Lung microvascular endothelial cell (primary cell): ENCODE measurements around the gene ZNF668. TPM values are rescaled to one million over a fixed set of nuclear protein-coding genes. Genes with fewer than 3 reads are reported as not detected.
"Not testable (repeated sequence)": the region's sequence is repeated elsewhere in the genome, so short reads cannot be mapped to it uniquely, and the experiment has no call there.

Experiments
- DNase-seq, 2 donors: peaks; one replicate each; pipeline versions ENCODE4 v3.0.0 to v3.0.0-alpha.2; 2010; ENCODE audit warnings: low read depth in 2 of 2
- total RNA-seq: library from RNA; depleted of rRNA; stranded (reverse); fragments of >200 nt; gene quantifications from 2 replicates; pipeline ENCODE4 v1.2.1, GENCODE V29; 2014

Gene ZNF668
- total RNA-seq, 1 donor from 2014 or later = 6.0 TPM

DNA sequence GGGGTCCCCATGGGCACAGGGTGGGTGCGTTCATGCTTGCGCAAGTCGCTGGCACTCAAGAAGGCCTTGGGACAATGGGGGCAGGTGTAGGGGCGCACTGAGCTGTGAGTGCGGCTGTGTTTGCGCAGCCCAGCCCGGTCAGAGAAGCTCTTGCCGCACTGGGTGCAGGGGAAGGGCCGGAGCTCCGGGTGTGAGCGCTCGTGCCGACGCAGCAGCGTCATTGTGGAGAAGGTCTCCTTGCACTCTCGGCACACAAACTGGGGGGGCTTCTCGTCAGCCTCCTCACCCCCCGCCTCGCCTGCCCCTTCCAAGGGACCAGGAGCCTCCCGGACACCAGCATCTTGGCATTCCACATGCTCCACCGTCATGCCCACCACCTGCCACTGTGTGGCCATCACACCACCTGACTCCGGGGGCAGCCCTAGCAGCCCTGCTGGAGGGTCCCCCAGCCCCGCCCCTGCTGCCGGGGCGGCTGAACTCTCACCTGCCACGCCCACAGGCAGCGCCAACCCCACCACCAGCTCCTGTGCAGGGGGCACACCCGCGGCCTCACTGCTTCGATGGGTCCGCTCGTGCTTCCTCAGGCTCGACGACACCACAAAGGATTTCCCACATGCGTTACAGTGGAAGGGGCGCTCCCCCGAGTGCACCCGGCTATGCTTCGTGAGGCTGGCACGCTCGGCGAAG lies 12.8 kb downstream of the ZNF668 start:
- DNase-seq = no peak

DNA sequence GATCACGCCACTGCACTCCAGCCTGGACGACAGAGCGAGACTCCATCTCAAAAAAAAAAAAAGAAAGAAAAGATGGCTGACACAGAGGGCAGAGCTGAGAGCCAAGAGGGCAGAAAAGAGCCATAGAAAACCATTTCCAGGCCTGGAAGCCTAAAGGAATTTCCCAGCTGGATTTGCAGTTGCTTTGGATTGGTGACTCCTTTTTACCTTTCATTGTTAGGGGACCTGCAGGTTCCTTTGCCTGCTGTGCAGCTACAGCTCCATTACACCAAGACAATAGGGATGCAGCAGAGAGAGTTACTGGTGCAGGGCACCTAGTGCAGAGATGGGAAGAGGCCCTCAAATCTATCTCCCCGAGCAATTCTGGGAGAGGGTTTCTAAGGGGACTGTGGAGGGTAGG lies 18.4 kb downstream of the ZNF668 start:
- DNase-seq = no peak

DNA sequence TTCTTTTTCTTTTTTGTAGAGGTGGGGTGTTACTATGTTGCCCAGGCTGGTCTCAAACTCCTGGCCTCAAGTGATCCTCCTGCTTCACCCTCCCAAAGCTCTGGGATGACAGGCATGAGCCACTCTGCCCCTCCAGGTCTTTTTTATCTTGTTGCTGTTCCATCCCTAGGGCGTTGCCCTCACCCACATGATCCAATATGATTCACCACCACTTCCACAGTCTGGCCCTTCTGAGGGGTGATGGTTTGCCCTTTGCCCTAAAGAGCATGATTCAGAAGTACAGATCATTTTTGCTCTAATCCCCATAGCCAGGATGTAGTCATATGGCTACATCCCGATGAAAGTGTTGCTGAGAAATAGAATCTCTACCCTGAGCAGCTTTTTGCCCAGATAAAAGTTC lies 21.9 kb downstream of the ZNF668 start:
- DNase-seq = peak; percentile 30 to 87

DNA sequence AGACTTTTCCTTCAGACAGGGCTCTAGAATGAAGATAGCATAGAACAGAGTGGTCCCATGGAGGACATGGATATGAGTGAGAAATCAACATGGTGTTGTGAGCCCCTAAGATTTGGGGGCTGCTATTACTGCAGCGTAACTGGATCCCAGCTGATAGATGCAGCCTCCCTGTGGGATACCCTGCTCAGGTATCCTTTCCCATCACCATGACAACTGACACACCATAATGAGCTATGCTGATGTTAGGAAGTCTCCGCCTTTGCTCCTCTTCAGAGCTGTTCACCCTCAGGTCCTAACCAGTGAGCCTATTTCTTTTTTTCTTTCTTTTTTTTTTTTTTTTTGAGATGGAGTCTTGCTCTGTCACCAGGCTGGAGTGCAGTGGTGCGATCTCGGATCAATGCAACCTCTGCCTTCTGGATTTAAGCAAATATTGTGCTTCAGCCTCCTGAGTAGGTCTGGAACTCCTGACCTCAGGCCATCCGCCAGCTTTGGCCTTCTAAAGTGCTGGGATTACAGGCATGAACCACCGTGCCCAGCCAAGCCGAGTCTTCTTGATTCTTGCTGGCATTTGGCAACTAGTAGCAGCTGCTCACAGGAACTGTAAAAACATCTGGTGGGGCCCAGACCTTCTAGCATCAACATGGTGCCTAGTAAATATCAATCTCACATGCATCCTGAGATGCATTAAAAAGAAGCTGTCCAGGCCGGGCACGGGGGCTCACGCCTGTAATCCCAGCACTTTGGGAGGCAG lies 23.6 kb downstream of the ZNF668 start:
- DNase-seq = no peak

DNA sequence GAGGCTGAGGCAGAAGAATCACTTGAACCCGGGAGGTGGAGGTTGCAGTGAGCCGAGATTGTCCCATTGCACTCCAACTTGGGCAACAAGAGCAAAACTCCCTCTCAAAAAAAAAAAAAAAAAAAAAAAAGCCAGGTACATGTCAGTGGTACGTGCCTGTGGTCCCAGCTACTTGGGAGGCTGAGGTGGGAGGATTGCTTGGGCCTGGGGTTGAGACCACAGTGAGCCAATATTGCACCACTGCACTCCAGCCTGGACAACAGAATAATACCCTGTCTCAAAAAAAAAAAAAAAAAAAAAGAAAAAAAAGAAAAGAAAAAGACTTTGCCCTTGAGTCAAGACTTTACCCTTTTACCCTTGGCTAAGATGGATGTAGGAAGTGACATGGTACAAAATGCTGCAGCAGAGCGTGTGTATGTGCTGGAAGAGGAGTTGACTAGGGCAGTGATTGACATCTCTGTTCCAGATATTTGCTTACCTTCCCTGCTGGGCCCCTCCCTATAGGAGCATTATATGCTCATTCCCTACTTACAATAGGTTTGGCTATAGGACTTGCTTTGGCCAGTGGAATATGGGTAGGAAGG lies 30.1 kb downstream of the ZNF668 start:
- DNase-seq = no peak

DNA sequence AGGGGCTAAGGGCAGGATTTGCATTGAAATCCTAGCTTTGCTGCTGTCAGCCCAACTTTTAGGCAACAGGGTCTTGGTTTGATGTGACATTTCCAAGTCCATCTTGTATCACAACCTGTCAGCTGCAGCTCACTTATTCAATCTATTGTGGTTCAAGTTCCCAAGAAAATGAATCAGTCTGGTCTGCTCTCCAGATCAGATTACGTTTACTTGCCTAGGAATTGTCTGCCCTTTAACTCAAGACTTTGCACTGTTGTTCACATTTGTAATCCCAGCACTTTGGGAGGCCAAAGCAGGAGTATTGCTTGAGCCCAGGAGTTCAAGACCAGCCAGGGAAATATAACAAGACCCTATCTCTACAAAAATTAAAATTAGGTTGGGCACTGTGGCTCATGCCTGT lies 30.7 kb downstream of the ZNF668 start:
- DNase-seq = no peak

DNA sequence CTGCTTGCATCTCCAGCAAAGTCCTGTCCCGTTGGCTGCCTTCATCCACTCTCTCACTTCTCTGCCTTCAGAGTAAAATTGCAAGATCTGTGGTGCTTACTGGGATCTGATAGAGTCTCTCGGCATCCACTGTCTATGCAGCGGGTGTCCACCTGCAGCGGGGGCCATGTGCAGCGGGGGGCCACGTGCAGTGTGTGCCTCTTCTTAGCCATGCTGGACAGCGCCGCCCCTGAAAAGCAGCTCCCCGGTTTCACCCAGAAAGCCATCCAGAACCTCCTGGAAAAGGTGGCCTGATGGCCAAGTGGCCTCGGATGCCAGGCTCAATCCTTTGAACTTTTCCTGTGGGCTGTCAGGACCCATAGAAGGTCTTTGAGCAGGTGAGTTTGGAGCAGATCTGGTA lies 31.2 kb downstream of the ZNF668 start:
- no peak for DNase-seq

DNA sequence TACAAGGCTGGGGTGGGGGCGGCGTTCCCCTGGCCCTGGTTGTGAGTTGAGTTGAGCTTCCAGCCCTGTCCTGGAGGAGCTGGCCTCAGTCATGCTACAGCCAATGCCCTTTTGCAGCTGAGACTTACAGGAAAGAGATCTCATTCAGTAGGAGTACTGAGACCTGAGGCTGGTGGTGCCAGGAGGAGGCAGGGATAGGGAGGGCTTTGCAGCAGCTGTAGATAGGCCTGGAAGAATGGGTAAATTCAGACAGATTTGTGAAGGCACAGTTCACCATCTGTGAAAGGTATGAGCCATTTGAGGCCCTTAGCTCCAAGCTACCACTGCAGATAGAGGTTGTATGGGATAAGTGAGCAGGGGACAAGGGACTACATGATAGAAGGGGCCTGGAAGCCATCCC lies 35.0 kb downstream of the ZNF668 start:
- DNase-seq = no peak

DNA sequence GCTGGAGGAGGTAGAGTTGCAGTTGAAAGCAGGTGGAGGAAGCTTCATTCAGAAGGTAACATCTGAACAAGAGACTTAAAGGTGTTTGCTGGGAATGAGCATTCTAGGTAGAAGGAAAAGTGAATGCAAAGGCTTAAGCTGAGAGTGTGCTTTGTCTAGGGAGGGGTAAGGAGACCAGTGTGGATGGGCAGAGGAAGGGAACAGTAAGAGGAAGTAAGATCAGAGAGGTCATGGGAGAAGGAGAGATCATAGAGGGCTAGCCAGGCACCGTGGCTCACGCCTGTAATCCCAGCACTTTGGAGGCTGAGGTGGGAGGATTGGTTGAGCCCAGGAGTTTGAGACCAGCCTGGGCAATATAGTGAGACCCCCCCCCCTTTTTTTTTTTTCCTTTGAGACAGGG lies 37.3 kb downstream of the ZNF668 start:
- peak in 1 of 2 donors; percentile 29 for DNase-seq

DNA sequence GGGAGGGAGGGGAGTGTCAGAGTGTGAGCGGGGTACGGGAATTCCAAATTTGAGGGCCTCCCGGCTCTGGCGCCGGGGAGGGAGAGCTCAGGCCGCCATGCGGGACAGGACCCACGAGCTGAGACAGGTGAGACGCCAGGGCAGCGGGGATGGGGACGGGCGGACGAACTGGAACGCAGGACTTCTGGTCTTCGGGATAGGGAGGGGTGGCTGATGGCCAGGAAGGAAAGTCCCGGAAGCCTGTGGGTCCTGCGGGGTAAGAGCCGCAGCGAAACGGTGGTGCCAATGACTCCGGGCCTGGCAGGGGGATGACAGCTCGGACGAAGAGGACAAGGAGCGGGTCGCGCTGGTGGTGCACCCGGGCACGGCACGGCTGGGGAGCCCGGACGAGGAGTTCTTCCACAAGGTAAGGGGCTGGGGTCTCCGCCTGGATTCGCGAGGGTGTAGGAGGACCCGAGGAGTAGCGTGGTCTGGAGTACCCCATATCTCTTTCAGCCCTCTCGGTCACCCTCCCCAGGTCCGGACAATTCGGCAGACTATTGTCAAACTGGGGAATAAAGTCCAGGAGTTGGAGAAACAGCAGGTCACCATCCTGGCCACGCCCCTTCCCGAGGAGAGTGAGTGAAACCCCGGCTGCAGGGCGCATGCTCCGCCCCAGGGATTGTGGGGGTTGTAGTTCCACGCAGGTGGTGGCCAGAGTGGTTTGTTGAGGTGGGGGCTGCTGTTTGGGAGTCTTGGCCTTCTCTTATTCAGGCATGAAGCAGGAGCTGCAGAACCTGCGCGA lies 40.1 kb downstream of the ZNF668 start:
- DNase-seq = peak; percentile 86 to 89

DNA sequence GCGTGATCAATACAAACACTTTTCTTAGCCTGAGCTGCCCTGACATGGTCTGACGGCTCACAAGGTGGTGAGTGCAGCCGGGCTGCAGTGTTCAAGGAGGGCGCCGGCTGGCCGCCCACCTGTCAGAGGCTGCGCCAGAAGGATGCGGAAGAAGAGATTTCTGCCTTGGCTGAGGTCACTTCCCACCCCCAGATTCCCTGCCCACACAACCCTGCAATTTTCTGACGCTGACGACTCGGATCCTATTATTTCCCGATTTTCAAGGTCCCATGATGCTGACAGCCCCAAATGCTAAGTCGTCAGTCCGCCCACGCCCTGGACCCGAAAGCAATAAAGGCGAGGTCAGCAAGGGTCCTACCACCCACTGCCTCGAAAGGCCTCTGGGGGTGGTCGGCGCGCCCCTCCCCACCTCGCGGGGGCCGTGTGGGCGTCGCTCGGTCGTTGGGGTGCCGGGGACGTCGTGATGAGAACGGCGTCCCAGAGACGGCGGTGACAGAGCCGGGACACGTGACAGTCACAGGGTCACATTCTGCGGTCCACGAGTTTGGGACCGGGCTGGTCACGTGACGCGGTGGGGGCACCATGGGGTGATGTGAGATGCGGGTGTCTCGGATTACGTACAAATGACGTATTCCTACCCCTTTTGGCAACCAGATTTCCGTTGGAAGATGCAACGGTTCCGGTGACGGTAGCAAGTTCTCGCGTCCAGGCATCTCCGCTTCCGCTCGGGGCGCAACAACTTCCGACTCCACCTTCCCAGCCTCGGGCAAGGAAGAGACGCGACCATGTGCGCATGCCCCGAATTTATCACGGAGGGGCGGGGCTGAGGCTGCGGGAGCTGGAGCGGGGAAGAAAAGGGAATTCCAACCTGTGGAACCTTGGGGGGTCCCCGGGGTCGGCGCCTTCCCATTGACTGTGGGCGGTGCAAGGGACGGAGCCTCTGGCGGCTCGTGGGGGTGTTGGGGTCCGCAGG lies 41.0 kb downstream of the ZNF668 start, which contains the start of gene STX4:
Gene STX4 (plus strand): TSS at position 823 of the 973 bp plus-strand sequence. CDS start 248 bp downstream, outside the sequence.
- DNase-seq = peak; percentile 93 to 98

DNA sequence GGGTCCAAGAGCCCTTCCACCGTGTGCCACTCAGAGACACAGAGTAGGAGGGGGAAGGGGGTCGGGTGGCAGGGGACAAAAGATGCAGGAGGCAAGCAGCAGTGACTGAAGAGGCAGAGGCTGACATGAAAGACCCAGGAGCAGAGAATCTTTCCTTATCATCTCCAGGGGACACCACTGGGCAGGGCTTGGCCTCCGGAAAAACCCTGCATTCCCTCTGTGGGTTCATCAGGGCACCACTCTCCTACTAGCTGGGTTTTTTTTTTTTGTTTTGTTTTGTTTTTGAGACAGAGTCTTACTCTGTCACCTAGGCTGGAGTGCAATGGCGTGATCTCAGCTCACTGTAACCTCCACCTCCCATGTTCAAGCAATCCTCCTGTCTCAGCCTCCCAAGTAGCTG lies 42.8 kb downstream of the ZNF668 start:
- no peak for DNase-seq

DNA sequence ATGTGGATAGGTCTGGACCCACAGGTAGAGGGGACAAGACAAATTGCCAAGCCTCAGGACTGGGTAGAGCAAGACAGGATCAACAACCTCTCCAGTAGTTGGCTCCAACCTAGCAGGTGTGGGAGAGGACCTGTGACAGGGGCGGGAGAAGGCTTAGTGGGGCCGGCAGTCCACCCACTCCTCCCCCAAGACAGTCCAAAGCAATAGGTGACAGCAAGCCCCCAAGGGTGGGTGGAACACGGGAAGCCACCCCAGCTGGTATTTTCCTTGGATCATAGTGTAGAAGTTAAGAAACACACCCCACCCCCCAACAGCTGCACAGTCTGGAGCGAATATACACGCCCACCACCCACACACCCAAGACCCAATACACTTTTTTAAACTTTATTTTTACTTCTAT lies 44.8 kb downstream of the ZNF668 start:
- DNase-seq = no peak

DNA sequence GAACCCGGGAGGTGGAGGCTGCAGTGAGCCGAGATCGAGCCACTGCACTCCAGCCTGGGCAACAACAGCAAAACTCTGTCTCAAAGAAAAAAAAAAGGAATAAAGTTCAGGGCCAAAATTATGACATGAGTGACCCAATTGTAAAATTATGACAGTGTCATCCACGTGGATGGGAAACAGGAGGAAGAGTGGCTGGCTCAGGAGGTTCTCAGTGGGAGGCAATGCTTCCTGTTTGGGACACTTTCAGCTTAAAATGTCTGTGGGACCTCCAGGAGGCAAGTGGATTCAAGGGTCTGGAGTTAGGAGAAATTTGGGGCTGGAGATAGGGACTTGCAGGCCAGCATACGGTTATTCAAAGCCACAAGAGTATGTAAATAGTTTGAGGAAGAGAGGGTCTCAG lies 48.7 kb downstream of the ZNF668 start:
- peak in 1 of 2 donors; percentile 24 for DNase-seq

DNA sequence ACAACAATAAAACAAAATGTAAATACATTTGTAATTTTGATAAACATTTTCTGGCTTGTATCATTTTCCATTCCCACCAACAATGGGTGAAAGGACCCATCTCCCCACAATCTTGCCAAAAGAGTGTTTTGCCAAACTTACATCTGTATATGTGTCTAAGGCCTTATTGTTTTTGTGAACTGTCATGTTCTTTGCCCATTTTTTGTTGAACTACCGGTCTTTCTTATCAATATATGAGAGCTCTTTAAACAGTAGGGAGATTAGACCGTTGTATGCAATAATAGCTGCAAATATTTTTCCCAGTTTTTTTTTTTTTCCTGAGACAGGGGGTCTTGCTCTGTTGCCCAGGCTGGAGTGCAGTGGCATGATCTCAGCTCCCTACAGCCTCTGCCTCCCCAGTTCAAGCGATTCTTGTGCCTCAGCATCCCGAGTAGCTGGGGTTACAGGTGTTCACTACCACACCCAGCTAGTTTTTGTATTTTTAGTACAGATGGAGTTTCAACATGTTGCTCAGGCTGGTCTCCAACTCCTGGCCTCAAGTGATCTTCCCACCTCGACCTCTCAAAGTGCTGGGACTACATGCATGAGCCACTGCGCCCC lies 50.3 kb downstream of the ZNF668 start:
- no peak for DNase-seq

DNA sequence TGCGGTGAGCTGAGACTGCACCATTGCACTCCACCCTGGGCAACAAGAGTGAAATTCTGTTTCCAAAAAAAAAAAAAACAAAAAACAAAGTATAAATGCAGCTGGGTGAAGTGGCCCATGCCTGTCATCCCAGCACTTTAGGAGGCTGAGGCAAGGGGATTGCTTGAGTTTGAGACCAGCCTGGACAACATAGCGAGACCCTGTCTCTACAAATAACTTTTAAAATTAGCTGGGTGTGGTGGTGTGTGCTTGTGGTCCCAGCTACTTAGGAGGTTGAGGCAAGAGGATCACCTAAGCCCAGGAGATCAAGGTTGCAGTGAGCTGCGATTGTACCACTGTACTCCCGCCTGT lies 50.8 kb downstream of the ZNF668 start:
- no peak for DNase-seq

DNA sequence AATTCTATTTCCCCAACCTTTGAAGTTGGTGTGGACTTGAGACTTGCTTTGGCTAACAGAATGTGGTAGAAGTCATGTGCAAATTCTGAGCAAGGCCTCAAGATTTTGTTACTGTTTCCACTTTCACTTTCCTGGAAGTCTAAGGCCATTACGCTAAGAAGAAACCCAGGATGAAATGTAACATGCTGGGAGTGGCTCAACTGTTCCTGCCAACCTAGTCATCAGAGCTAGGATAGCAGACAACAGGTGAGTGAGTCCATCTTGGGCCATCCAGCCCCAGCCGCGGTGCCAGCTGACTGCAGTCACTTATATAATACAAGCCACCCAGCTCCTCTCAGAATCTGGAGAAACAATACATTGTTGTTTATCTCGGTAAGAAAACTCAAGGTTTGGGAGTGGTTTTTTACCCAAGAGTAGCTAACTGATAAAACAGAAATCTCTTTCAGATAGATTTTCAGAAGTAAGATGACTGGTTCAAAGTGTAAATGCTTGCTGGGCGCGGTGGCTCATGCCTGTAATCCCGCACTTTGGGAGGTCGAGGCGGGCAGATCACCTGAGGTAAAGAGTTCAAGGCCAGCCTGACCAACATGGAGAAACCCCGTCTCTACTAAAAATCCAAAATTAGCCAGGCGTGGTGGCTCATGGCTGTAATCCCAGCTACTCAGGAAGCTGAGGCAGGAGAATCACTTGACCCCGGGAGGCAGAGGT lies 51.3 kb downstream of the ZNF668 start:
- DNase-seq = no peak

DNA sequence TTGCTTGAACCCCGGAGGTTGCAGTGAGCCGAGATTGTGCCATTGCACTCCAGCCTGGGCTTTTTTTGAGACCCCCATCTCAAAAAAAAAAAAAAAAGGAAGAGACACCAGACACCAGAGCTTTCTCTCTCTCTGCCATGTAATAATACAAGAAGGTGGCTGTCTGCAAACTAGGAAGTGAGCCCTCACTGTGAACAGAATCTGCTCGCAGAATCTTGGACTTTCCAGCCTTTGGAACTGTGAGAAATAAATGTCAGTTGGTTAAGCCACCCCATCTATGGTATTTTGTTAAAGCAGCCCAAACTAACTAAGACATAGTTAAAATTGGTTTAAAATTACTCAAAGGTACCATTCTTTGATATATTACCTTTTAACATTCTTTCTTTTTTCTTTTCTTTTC lies 53.5 kb downstream of the ZNF668 start:
- no peak for DNase-seq

DNA sequence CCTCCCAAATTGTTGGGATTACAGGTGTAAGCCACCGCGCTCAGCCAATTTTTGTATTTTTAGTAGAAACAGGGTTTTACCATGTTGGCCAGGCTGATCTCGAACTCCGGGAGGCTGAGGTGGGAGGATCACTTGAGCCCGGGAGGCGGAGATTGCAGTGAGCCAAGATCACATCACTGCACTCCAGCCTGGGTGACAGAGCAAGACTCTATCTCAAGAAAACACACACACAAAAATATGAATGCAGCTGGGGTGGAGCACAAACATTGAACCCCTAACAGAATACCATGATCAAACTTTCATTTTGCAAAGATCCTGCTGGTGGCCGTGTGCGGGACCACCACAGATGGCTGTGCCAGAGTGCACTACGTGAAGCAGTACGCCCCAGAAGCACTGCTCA lies 56.3 kb downstream of the ZNF668 start:
- not testable (repeated sequence) for DNase-seq

DNA sequence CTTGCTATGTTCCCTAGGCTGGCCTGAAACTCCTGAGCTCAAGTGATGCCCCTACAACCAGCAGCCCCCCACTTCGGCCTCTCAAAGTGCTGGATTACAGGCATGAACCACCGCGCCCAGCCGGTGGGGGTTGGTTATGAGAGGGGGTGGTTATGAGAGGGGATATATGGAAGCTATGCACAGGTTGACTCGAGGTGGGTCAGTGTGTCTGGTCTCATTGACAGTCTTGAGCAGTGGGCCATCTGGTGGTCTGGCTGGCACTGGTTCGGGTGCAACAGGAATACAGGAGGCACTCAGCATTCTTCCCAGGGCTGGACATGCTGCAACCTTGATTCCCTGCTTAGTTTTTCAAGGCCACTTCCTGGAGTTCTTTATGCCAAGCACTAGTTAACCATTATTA lies 58.0 kb downstream of the ZNF668 start:
- peak in 1 of 2 donors; percentile 11 for DNase-seq
